SK-N-SH treated with all-trans-retinoic acid at 6 μM for 48 hours (cell line): ENCODE results near the gene TRMT11.

Experiments
- BACH2 ChIP-seq: fragments of 250-450 bp; sonication (Bioruptor Pico); IDR thresholded peaks from 2 replicates; pipeline ENCODE4 v1.9.0; 2021; ENCODE audit warnings: mild to moderate bottlenecking, borderline replicate concordance
- ESRRG ChIP-seq: fragments of 250-450 bp; sonication (Bioruptor Pico); IDR thresholded peaks from 2 replicates; pipeline ENCODE4 v1.6.1; 2021; ENCODE audit warnings: mild to moderate bottlenecking
- GLIS3 ChIP-seq: fragments of 250-450 bp; sonication (Bioruptor Pico); IDR thresholded peaks from 2 replicates; pipeline ENCODE4 v1.5.0; 2020; ENCODE audit warnings: mild to moderate bottlenecking, moderate library complexity
- OSR1 ChIP-seq: fragments of 250-450 bp; sonication (Bioruptor Pico); IDR thresholded peaks from 2 replicates; pipeline ENCODE4 v1.8.0; 2022; ENCODE audit warnings: moderate library complexity, mild to moderate bottlenecking, inconsistent platforms
- POU6F1 ChIP-seq: fragments of 250-450 bp; sonication (Bioruptor Pico); IDR thresholded peaks from 2 replicates; pipeline ENCODE4 v1.8.0; 2021; ENCODE audit warnings: low read depth, mild to moderate bottlenecking, moderate library complexity, borderline replicate concordance
- PPARA ChIP-seq: fragments of 250-450 bp; sonication (Bioruptor Pico); IDR thresholded peaks from 2 replicates; pipeline ENCODE4 v1.5.0; 2020; ENCODE audit warnings: mild to moderate bottlenecking, borderline replicate concordance
- ZFP3 ChIP-seq: fragments of 250-450 bp; sonication (Bioruptor Pico); IDR thresholded peaks from 2 replicates; pipeline ENCODE4 v1.5.0; 2020; ENCODE audit warnings: mild to moderate bottlenecking, moderate library complexity
- TF ChIP-seq, protein P1 (sequence below): fragments of 250-450 bp; sonication (Bioruptor Pico); IDR thresholded peaks from 2 replicates; pipeline ENCODE4 v1.5.0; 2020; ENCODE audit warnings: mild to moderate bottlenecking, moderate library complexity
- TF ChIP-seq, protein P2 (sequence below): fragments of 250-450 bp; sonication (Bioruptor Pico); IDR thresholded peaks from 2 replicates; pipeline ENCODE4 v1.5.1; 2020; ENCODE audit warnings: low read depth, mild to moderate bottlenecking, moderate library complexity

DNA sequence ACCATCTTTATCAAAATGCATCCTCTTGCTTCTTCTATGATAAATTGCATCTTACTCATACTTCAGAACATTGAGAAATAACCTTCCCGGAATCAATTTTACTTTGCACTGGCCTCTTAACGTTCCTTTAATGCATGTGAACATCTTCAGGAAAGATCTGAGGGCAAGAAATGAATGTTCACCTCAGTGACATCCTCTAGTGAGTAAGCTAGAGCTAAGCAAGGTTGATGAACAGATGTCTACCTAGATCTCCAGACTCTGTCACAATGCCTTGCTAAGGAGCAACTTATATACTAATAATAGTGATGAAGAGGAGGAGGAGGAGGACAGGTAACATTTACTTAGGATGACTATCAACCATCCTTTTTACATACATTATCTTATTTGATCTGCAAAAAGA lies 46.5 kb upstream of the TRMT11 start:
- TF ChIP-seq GLIS3 (no peak), ESRRG (no peak), PPARA (no peak), POU6F1 (CRISPR knock-in tag) (no peak), ZFP3 (CRISPR knock-in tag) (no peak), OSR1 (CRISPR knock-in tag) (no peak), BACH2 (CRISPR knock-in tag) (no peak)
- TF ChIP-seq, protein P1, sequence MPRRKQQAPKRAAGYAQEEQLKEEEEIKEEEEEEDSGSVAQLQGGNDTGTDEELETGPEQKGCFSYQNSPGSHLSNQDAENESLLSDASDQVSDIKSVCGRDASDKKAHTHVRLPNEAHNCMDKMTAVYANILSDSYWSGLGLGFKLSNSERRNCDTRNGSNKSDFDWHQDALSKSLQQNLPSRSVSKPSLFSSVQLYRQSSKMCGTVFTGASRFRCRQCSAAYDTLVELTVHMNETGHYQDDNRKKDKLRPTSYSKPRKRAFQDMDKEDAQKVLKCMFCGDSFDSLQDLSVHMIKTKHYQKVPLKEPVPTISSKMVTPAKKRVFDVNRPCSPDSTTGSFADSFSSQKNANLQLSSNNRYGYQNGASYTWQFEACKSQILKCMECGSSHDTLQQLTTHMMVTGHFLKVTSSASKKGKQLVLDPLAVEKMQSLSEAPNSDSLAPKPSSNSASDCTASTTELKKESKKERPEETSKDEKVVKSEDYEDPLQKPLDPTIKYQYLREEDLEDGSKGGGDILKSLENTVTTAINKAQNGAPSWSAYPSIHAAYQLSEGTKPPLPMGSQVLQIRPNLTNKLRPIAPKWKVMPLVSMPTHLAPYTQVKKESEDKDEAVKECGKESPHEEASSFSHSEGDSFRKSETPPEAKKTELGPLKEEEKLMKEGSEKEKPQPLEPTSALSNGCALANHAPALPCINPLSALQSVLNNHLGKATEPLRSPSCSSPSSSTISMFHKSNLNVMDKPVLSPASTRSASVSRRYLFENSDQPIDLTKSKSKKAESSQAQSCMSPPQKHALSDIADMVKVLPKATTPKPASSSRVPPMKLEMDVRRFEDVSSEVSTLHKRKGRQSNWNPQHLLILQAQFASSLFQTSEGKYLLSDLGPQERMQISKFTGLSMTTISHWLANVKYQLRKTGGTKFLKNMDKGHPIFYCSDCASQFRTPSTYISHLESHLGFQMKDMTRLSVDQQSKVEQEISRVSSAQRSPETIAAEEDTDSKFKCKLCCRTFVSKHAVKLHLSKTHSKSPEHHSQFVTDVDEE (CRISPR knock-in tag): no peak
- TF ChIP-seq, protein P2, sequence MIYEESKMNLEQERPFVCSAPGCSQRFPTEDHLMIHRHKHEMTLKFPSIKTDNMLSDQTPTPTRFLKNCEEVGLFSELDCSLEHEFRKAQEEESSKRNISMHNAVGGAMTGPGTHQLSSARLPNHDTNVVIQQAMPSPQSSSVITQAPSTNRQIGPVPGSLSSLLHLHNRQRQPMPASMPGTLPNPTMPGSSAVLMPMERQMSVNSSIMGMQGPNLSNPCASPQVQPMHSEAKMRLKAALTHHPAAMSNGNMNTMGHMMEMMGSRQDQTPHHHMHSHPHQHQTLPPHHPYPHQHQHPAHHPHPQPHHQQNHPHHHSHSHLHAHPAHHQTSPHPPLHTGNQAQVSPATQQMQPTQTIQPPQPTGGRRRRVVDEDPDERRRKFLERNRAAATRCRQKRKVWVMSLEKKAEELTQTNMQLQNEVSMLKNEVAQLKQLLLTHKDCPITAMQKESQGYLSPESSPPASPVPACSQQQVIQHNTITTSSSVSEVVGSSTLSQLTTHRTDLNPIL (CRISPR knock-in tag): no peak
